ENCODE results near the gene TXK. TPM values are rescaled to one million over a fixed set of nuclear protein-coding genes. Genes with fewer than 3 reads are reported as not detected.

Gene TXK
- total RNA-seq, 1 donor = 0.90 TPM

- DNase-seq (ENCODE audit: low read depth) = no peak
- TF ChIP-seq CTCF (IDR thresholded peaks at IDR 0.05; ENCODE audit: insufficient read depth, low read length) = no peak
- no peak overlapping the region for H3K4me3 ChIP-seq (ENCODE audit: low read depth, low read length)
These were observed 33.8 kb downstream of the TXK start for GRCh38 chr4:48100256-48100655.

DNA sequence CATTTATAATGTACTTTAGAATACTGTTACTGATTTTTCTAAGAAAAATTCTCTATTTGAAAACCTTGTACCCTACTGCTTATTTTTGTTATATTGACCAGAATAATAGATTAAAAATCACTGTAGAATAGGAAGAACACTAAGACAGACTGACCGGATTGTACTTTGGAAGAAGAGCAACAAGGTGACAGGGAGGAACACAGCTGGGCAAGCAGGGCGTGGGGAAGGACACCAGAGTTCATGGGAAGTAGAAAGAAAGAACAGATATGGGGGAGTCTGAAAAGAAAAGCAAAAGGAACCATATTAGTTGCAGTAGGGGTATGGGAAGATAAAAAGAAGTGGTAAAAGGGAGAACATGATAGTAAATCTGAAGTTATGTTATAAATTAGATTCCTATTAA is 38.6 kb downstream of the TXK start:
- no peak for DNase-seq (ENCODE audit: low read depth)
- no peak overlapping the region for H3K4me3 ChIP-seq (ENCODE audit: low read depth, low read length)
- TF ChIP-seq CTCF (IDR thresholded peaks at IDR 0.05; ENCODE audit: insufficient read depth, low read length) = no peak

DNA sequence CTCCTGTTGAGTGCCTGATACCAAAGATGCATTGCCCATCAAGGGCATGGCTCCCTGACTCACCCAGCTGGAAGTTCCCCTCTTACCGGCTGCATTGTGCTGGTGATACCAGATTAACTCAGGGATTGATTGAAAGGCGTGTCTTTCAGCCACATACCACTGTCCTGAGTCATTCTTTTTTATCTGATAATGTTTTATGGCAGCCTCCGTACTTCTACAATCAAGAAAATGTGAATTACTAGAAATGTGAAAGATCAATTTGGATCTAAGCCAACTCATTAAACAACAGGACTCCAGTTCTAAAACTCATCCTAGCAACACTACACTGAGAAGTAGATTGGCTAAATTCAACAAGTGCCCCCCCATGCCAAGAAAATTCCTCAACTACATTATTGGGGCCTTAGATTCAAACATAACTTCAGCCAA is 40.0 kb downstream of the TXK start:
- DNase-seq (ENCODE audit: low read depth) = peak; percentile 47
- H3K4me3 ChIP-seq (ENCODE audit: low read depth, low read length) = no peak overlapping the region
- no peak for TF ChIP-seq CTCF (IDR thresholded peaks at IDR 0.05; ENCODE audit: insufficient read depth, low read length)

DNA sequence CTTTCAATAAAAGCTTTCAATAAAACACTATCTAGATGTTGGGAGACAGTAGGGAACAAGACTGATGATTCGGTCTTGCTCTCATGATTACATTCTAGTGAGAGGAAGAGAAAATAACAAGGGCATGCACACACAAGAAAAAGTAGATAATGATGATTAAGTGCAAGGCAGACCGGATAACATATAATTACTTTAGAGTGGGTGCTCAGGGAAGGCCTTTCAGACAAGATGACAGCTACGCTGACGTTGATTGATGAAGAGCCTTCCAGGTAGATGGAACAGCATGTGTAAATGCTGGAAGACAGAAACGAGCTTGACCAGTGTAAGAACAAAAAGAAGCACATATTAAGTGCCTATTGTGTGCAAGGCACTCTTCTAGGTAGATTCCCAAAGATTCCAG is 43.4 kb downstream of the TXK start:
- H3K4me3 ChIP-seq (ENCODE audit: low read depth, low read length) = no peak overlapping the region
- TF ChIP-seq CTCF (IDR thresholded peaks at IDR 0.05; ENCODE audit: insufficient read depth, low read length) = no peak
- DNase-seq (ENCODE audit: low read depth) = no peak

- DNase-seq (ENCODE audit: low read depth) = no peak
- no peak for TF ChIP-seq CTCF (IDR thresholded peaks at IDR 0.05; ENCODE audit: insufficient read depth, low read length)
These were observed 48.0 kb downstream of the TXK start for GRCh38 chr4:48085821-48086589.

GRCh38 chr4:48082956-48083355 is 51.1 kb downstream of the TXK start:
- no peak overlapping the region for H3K4me3 ChIP-seq (ENCODE audit: low read depth, low read length)
- no peak for TF ChIP-seq CTCF (IDR thresholded peaks at IDR 0.05; ENCODE audit: insufficient read depth, low read length)
- no peak for DNase-seq (ENCODE audit: low read depth)

More at GRCh38 chr4:48085821-48086589, 48.0 kb downstream of the TXK start:
- H3K4me3 ChIP-seq (ENCODE audit: low read depth, low read length) = no peak overlapping the region

- no peak for TF ChIP-seq CTCF (IDR thresholded peaks at IDR 0.05; ENCODE audit: insufficient read depth, low read length)
- peak; percentile 54 for DNase-seq (ENCODE audit: low read depth)
These were observed 52.9 kb downstream of the TXK start for GRCh38 chr4:48081196-48081595.

More at GRCh38 chr4:48081196-48081595, 52.9 kb downstream of the TXK start:
- H3K4me3 ChIP-seq (ENCODE audit: low read depth, low read length) = no peak overlapping the region

Measured in fibroblast of the aortic adventitia (primary cell).